Activated CD8-positive, alpha-beta T cell treated with anti-CD3 and anti-CD28 coated beads, Interleukin-2, amount 10 ng/mL, durations not matched to agents 7 days and 5 days (primary cell): ENCODE results near the gene GTPBP3. TPM values are rescaled to one million over a fixed set of nuclear protein-coding genes. Genes with fewer than 3 reads are reported as not detected.

Experiments
- ATAC-seq: fragments of 150-1000 bp; cut with Tn5 transposase; one replicate; pipeline ENCODE4 v1.10.0; 2021; ENCODE audit warnings: moderate library complexity
- CTCF ChIA-PET: fragments of 350-600 bp; sonication (Branson Sonifier 250); formaldehyde crosslinking; loops from one replicate; lab custom pipeline; 2021; ENCODE audit warnings: antibody characterized with exemption; lab: Charles Lee
- POLR2A ChIA-PET: fragments of 350-600 bp; sonication (Branson Sonifier 250); formaldehyde crosslinking; loops from one replicate; lab custom pipeline; 2021; ENCODE audit warnings: antibody characterized with exemption; lab: Charles Lee
- DNase-seq: peaks from one replicate; pipeline ENCODE4 v3.0.0-alpha.2; 2020
- H3K27ac Mint-ChIP-seq: one replicate; pipeline ENCODE4 v1.8.0; 2021; ENCODE audit warnings: mild to moderate bottlenecking, mixed read lengths
- H3K27me3 Mint-ChIP-seq: one replicate; pipeline ENCODE4 v1.8.0; 2021; ENCODE audit warnings: low read depth, mixed read lengths
- H3K36me3 Mint-ChIP-seq: one replicate; pipeline ENCODE4 v1.8.0; 2021; ENCODE audit warnings: low read depth, mixed read lengths
- H3K4me1 Mint-ChIP-seq: one replicate; pipeline ENCODE4 v1.8.0; 2021; ENCODE audit warnings: low read depth, mixed read lengths
- H3K4me3 Mint-ChIP-seq: one replicate; pipeline ENCODE4 v1.8.0; 2021; ENCODE audit warnings: mild to moderate bottlenecking, mixed read lengths
- H3K9me3 Mint-ChIP-seq: one replicate; pipeline ENCODE4 v1.8.0; 2022; ENCODE audit warnings: mixed read lengths; ENCODE audit not compliant: insufficient read depth
- total RNA-seq, 2 experiments: library from RNA; stranded (reverse); gene quantifications; one replicate each; pipeline ENCODE4 v1.2.3, GENCODE V29; 2021

GTPBP3 gene
- total RNA-seq, 2 experiments from 2014 or later, result 38.6 to 39.4 TPM

DNA sequence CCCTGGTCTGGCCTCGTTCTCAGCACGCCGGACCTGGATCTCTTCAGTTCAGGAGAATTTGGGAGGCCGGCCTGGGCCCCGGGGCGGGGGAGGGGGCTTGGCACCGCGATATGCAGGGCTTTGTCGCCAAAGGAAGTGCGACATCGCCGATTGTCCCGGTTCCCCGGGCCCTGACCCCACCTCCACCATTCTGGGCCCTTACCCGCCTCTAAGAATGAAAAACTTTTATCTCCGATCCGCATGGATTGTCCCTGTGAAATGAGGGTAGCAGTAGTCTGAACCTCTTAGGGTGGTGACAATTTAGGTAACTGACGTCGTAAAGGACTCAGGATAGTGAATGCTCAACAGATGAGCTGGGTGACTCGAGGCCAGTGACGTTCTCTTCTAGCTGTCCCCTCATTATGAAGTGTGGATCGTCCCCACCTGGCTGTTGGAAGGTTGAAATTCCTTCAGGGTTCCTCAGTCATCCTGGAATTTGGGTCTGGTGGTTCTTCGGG is 27.3 kb upstream of the GTPBP3 start:
- Mint-ChIP-seq H3K4me3 (peak overlapping the region; percentile 97), H3K4me1 (peaks cover 49% of the 10 kb centered on the region), H3K27ac (peak overlapping the region; percentile 98), H3K36me3 (peaks cover 22% of the 10 kb centered on the region), H3K27me3 (no peaks in the 10 kb centered on the region), H3K9me3 (no peaks in the 10 kb centered on the region)
- ChIA-PET CTCF (interaction anchor here (1.0 to 4.8 kb wide), 4 partner anchors 17 to 156 kb away, joined by 3 to 27 read pairs (median 8); partner anchors contain the start of gene ANO8), POLR2A (interaction anchor here (1.3 to 1.5 kb wide), 2 partner anchors 26 to 96 kb away, joined by 3 to 6 read pairs; partner anchors contain the start of gene BST2)
- ATAC-seq (no peak), DNase-seq (no peak)

DNA sequence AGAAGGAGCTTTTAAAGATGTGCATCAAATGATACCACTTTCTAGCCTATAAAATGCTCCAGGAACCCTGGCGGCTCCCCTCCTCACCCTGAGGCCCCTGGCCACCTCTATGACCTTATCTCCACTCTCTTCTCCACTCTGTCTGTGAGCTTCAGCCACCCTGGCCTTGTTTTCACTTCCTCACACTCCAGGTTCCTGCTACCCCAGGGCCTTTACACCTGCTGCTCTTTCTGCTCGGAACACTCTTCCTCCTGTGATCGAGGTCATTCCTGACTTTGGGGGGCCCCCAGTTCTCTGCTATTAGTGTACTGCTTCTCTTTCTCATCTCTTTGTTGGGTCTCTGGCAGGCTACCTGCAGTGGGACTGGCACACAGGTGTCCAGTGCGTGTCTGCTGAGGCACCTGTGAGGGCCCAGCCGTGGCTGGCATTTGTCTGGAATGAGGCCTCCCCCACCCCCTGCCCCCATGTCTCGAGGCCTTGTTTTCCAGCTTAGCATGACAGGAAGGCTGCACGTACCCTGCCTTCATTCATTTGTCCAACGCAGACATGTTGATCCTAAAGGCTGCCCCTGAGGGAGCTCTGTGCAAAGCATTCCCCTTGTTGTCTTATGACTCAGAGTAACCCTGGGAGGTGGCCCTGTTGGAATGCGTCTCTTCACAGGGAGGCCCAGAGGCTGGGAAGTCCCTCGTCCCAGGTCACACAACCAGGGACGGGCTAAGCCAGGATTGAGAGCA is 25.7 kb upstream of the GTPBP3 start:
- CTCF ChIA-PET, result no interaction called here
- H3K9me3 Mint-ChIP-seq, result no peaks in the 10 kb centered on the region
- DNase-seq (no peak), ATAC-seq (no peak)
- no peak overlapping the region for H3K4me3 Mint-ChIP-seq
- no peaks in the 10 kb centered on the region for H3K27me3 Mint-ChIP-seq
- peaks cover 38% of the 10 kb centered on the region for H3K4me1 Mint-ChIP-seq
- H3K36me3 Mint-ChIP-seq, result peaks cover 28% of the 10 kb centered on the region
- H3K27ac Mint-ChIP-seq, result peak overlapping the region; percentile 39
- POLR2A ChIA-PET, result interaction anchor here (1.4 to 1.9 kb wide), 2 partner anchors 10 to 13 kb away, joined by 3 to 9 read pairs; no protein-coding TSS in a partner anchor

DNA sequence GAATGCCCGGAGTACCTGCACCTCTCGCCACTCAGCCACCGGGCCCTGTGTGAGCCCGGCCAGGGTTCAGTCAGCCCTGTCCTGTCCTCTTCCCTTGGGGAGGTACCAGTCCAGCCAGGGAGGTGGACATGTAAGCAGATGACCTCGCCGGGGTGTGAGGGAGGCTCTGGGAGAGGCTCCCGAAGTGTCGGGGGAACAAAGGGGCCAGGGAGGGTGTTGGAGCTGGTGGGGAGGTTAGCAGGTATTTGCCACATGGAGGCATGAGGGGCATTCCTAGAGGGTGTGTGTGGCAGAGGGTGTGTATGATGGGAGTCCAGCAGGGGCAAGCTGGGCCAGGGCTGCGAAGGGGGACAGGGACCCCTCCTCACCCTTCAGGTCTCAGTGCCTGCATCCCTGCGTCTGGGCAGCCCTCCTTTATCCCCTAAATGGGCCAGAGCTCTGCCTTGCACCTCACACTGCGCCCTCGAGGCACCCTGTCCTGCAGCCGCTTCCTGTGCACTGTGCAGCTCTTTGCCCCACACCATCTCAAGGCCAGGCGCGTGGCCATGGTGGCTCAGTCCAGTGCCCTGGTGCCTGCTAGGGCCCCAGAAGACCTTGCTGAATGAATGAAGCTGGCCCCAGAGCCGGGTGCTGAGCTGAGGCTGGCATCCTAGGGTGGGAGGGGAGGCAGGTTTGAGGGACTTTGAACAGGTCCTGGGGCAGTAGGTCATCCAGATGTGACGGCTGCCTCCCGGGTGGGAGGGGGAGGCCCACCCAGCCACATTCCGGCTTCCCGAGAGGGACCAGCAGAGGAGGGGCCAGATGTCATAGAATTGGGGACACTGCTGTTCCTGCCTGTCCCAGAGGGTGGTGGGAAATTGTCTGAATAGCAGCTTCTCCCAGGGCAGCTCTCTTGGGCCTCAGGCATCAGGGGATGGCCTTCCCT is 24.9 kb upstream of the GTPBP3 start:
- no peak overlapping the region for H3K4me3 Mint-ChIP-seq
- H3K4me1 Mint-ChIP-seq, result peaks cover 31% of the 10 kb centered on the region
- POLR2A ChIA-PET, result interaction anchor here (0.7 to 1.9 kb wide), 5 partner anchors 9 to 30 kb away, joined by 3 to 9 read pairs (median 3); no protein-coding TSS in a partner anchor
- ATAC-seq (no peak), DNase-seq (no peak)
- CTCF ChIA-PET, result interaction anchor here (1.1 kb wide), 1 partner anchor 8 kb away, joined by 3 read pairs; no protein-coding TSS in a partner anchor
- peaks cover 27% of the 10 kb centered on the region for H3K36me3 Mint-ChIP-seq
- no peaks in the 10 kb centered on the region for H3K9me3 Mint-ChIP-seq
- no peaks in the 10 kb centered on the region for H3K27me3 Mint-ChIP-seq
- no peak overlapping the region for H3K27ac Mint-ChIP-seq

DNA sequence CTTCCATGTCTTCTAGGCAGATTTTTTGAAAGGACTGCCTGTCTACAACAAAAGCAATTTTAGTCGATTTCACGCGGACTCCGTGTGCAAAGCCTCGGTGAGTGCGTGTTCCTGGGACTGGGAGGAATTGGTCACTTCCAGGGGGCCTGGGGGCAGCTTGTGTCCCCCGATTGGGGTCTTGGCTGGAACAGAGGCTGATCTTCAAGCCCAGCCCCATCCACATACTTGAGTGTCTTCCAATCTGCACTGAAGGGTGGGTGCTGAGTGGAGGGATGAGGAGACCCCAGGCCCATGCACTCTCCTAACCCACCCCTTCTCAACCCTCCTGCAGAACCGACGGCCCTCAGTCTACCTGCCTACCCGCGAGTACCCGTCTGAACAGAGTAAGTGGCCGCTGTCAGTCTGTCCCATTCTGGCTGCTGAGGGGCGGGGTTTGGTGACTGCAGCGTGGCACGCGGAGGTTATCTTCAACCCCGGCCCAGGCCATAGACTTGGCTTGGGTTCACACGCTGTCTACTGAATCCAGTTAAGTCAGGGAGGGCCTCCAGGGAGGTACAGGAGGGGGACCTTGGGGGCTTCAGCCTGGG is 23.3 kb upstream of the GTPBP3 start:
- Mint-ChIP-seq H3K4me1 (peaks cover 21% of the 10 kb centered on the region), H3K36me3 (peaks cover 21% of the 10 kb centered on the region), H3K27me3 (no peaks in the 10 kb centered on the region), H3K4me3 (no peak overlapping the region), H3K27ac (no peak overlapping the region), H3K9me3 (no peaks in the 10 kb centered on the region)
- ATAC-seq (no peak), DNase-seq (no peak)
- ChIA-PET CTCF (no interaction called here), POLR2A (no interaction called here)

DNA sequence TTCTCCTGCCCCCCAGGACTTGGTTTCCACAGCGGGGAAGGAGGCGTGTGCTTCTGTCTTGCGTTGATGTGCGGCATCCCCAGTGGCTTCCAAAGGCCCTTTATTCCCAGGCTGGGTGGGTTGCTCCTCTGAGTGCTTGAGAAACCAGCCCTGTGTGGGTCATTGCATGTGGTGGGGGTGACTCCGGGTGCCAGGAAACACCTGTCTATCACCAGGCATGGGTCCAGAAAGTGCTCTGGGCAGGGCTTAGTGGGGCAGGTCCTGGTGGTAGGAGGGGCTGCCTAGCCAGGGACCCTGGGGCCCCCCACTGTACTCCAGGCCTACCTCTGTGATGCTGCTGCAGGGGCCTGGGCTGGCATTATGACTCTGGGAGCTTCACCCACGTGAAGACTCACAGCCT is 18.4 kb upstream of the GTPBP3 start:
- no peak for DNase-seq
- peaks cover 32% of the 10 kb centered on the region for H3K36me3 Mint-ChIP-seq
- no peak for ATAC-seq
- no peak overlapping the region for H3K4me3 Mint-ChIP-seq
- ChIA-PET CTCF (no interaction called here), POLR2A (interaction anchor here (0.7 kb wide), 1 partner anchor 10 kb away, joined by 3 read pairs; the partner anchor contains the start of gene DDA1)
- peaks cover 2% of the 10 kb centered on the region for H3K4me1 Mint-ChIP-seq
- no peak overlapping the region for H3K27ac Mint-ChIP-seq
- H3K27me3 Mint-ChIP-seq, result no peaks in the 10 kb centered on the region
- H3K9me3 Mint-ChIP-seq, result no peaks in the 10 kb centered on the region

DNA sequence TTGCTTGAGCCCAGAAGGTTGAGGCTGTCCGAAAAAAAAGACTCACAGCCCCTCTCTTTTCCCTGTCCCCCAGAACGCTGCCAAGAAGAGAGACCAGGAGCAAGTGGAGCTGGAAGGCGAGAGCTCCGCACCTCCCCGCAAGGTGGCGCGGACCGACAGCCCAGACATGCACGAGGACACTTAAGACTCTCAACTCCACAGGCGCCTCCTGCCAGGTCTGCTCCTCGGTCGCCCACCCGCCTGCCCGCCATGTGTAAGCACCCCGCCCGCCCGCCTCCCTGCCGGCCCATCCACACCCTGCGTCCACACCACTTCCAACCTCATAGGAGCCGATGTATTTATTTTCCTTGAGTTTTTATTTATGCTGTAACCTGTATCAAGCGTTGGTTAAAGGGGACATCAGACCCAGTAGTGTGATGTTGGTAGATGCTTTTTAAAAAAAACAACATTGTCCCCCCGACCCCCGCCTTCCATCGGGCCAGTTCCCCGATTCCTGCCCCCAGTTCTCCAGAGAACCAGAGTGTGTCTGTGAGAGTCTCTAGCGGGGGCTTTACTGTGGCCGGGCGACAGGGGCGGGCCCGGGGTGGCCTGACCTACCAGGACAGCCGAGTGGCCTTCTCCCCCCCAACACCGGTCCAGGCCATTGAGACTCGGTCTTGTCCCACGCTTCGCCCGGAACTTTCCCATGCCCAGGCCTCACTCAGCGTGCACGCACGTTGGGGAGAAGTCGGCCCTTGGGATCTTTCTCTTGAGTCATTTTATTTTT is 17.7 kb upstream of the GTPBP3 start:
- Mint-ChIP-seq H3K27ac (no peak overlapping the region), H3K4me3 (no peak overlapping the region), H3K36me3 (peaks cover 28% of the 10 kb centered on the region), H3K4me1 (peaks cover 2% of the 10 kb centered on the region), H3K9me3 (no peaks in the 10 kb centered on the region), H3K27me3 (no peaks in the 10 kb centered on the region)
- POLR2A ChIA-PET, result no interaction called here
- DNase-seq, result no peak
- ATAC-seq, result no peak
- CTCF ChIA-PET, result no interaction called here

DNA sequence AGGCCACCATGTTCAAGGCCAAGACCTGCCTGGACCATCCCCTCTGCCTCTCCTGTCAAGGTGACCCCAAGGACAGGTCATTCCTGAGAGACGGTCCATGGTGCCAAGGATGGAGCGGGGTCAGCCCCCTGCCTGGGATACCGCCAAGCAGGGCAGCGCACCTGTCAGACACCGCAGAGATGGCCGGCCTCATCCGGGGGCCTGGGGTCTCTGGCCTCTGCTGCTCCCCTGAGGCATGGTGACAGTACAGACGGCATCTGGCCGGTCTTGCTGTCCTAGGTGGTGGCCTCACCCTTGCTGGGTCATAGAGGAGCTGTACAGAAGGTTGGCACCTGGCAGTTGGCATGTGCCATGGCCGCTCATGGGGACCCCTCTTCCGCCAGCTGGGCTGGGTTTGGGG is 16.9 kb upstream of the GTPBP3 start:
- ATAC-seq (no peak), DNase-seq (no peak)
- Mint-ChIP-seq H3K9me3 (no peaks in the 10 kb centered on the region), H3K4me1 (peaks cover 2% of the 10 kb centered on the region), H3K27ac (no peak overlapping the region), H3K4me3 (no peak overlapping the region), H3K27me3 (no peaks in the 10 kb centered on the region), H3K36me3 (peaks cover 26% of the 10 kb centered on the region)
- ChIA-PET CTCF (no interaction called here), POLR2A (interaction anchor here (2.5 kb wide), 1 partner anchor 8 kb away, joined by 9 read pairs; no protein-coding TSS in a partner anchor)

DNA sequence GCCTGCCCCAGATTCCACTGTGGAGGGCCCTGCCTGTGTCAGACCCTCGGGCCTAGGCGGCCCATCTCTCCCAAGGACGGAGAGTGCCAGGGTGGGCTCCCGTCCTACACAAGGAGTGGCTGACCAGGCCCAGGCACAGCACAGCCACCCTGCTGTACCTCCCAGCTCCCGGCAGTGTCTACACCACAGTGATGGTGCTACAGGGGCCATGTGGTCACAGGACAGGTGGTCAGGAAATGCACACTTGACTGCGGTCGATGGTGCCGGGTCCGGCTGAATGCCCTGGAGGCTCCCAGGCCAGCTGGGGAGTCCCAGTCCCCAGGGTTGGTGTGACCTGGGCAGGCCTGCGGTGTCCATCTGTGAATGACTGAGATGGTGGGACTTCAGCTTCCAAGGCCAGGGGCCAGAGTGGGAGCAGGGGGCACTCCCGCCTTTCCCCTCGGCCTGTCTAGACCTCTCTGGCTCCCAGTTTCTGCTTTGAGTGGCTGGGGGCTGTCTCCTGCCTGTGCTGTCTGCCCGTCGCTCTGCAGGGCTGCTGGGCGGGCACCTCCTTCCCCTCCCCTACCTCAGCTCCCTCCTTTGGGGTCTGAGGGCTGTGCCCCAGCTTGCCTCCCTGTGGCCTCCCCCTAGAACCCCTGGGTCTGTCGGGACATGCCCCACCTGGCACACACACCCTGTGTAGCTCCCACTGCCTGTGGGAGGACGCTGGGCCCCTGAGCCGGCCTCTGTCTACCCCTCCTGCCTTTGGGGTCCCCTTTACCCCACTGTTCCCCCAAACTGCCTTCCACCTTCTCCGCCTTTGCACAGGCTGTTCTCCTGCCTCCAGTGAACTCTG is 15.5 kb upstream of the GTPBP3 start:
- no peak for ATAC-seq
- ChIA-PET CTCF (no interaction called here), POLR2A (interaction anchor here (0.5 to 2.5 kb wide), 2 partner anchors 9 to 516 kb away, joined by 3 to 9 read pairs; no protein-coding TSS in a partner anchor)
- Mint-ChIP-seq H3K4me3 (no peak overlapping the region), H3K9me3 (no peaks in the 10 kb centered on the region), H3K27me3 (no peaks in the 10 kb centered on the region), H3K4me1 (peaks cover 2% of the 10 kb centered on the region), H3K36me3 (peaks cover 18% of the 10 kb centered on the region), H3K27ac (no peak overlapping the region)
- DNase-seq, result no peak

DNA sequence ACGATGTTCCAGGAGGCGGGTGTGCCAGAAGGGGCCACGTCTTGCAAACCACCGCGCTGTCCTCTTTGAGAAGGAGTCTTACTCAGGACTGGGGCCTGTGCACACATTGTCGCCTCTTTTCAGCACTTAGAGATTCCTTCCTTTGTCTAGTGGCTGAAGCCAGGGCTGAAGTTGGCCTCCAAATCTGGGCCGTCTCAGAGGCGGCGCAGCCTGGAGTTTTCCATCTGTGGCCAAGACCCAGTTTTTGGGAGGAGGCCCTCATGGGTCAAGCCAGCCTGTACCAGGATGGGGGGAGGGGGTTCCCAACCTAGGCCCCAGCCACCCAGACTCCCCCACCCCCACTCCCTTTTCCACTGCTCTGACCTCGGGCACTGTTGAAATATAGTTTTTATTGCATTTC is 14.5 kb upstream of the GTPBP3 start:
- no peaks in the 10 kb centered on the region for H3K27me3 Mint-ChIP-seq
- CTCF ChIA-PET, result no interaction called here
- ATAC-seq, result no peak

DNA sequence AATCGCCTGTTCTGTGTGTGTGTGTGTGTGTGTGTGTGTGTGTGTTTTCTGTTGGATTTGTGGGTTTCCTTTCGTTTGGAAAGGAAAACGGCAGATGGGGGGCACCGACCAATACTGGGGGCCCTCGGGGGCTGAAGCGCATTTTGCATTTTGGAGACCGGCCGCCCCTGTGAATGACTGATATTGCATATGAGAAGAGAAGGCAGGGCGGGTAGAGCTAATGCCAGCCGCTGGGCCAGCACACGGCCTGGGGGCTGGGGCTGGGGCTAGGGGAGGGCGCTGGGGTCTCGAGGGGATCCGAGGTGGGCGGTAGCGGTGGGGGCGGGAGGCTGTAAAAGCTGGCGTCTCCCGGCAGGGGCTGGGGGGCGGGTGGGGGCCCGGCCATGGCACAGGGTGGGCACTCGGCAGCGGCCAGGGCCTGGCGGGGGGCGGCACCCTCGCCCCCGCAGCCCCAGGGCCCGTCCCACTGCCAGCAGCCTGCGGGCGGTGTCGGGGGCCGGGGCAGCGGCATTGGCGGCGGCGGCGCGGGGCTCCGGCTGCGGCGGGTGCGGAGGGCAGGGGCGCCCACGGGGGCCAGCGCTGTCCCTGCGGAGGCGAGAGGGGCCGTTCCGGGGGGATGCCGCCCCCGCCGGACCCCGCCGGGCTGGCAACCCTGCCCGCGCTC is 13.9 kb upstream of the GTPBP3 start:
- Mint-ChIP-seq H3K4me3 (no peak overlapping the region), H3K4me1 (peaks cover 5% of the 10 kb centered on the region), H3K27me3 (no peaks in the 10 kb centered on the region), H3K9me3 (no peaks in the 10 kb centered on the region), H3K27ac (no peak overlapping the region), H3K36me3 (peaks cover 18% of the 10 kb centered on the region)
- POLR2A ChIA-PET, result interaction anchor here (0.6 kb wide), 1 partner anchor 82 kb away, joined by 4 read pairs; the partner anchor contains the start of gene BST2
- CTCF ChIA-PET, result no interaction called here
- no peak for ATAC-seq
- DNase-seq, result no peak

More for the DNA sequence above, 14.5 kb upstream of the GTPBP3 start:
- peak overlapping the region; percentile 15 for H3K27ac Mint-ChIP-seq
- no peaks in the 10 kb centered on the region for H3K9me3 Mint-ChIP-seq
- no peak overlapping the region for H3K4me3 Mint-ChIP-seq
- POLR2A ChIA-PET, result interaction anchor here (2.5 kb wide), 1 partner anchor 10 kb away, joined by 9 read pairs; no protein-coding TSS in a partner anchor
- H3K4me1 Mint-ChIP-seq, result peaks cover 5% of the 10 kb centered on the region
- no peak for DNase-seq
- peaks cover 18% of the 10 kb centered on the region for H3K36me3 Mint-ChIP-seq
